ENCODE data around the gene C12orf42. TPM values are rescaled to one million over a fixed set of nuclear protein-coding genes. Genes with fewer than 3 reads are reported as not detected.

Gene C12orf42
- total and polyA plus RNA-seq, 8 donors: 0.11 to 0.20 TPM; not detected in 6

- Histone ChIP-seq H3K4me3 (no peak overlapping the region), H3K36me3 (no peaks in the 10 kb centered on the region), H3K4me1 (no peaks in the 10 kb centered on the region), H3K9me3 (no peaks in the 10 kb centered on the region), H3K27me3 (no peaks in the 10 kb centered on the region), H3K27ac (no peak overlapping the region)
- ATAC-seq: no peak
- TF ChIP-seq CTCF (IDR thresholded peaks at IDR 0.05): no peak
- intact Hi-C loops (cut with DNase I): no loop called here
- no peak for DNase-seq
These were observed 23.9 kb upstream of the C12orf42 start for GRCh38 chr12:103519632-103520031.

GRCh38 chr12:103518899-103519298 lies 23.1 kb upstream of the C12orf42 start:
- no peaks in the 10 kb centered on the region for H3K36me3 ChIP-seq
- H3K4me3 ChIP-seq: no peak overlapping the region
- TF ChIP-seq CTCF (IDR thresholded peaks at IDR 0.05): no peak
- H3K27me3 ChIP-seq: no peaks in the 10 kb centered on the region
- intact Hi-C loops (cut with DNase I): no loop called here
- H3K4me1 ChIP-seq: no peaks in the 10 kb centered on the region
- H3K27ac ChIP-seq: no peak overlapping the region
- DNase-seq: no peak
- no peak for ATAC-seq
- no peaks in the 10 kb centered on the region for H3K9me3 ChIP-seq

- intact Hi-C loops (cut with DNase I): no loop called here
- Histone ChIP-seq H3K27ac (no peak overlapping the region), H3K4me1 (no peaks in the 10 kb centered on the region), H3K9me3 (no peaks in the 10 kb centered on the region), H3K36me3 (no peaks in the 10 kb centered on the region), H3K27me3 (no peaks in the 10 kb centered on the region), H3K4me3 (no peak overlapping the region)
- TF ChIP-seq CTCF (IDR thresholded peaks at IDR 0.05): no peak
- DNase-seq (no peak), ATAC-seq (no peak)
These were observed 21.4 kb upstream of the C12orf42 start for GRCh38 chr12:103517161-103517560.

DNA sequence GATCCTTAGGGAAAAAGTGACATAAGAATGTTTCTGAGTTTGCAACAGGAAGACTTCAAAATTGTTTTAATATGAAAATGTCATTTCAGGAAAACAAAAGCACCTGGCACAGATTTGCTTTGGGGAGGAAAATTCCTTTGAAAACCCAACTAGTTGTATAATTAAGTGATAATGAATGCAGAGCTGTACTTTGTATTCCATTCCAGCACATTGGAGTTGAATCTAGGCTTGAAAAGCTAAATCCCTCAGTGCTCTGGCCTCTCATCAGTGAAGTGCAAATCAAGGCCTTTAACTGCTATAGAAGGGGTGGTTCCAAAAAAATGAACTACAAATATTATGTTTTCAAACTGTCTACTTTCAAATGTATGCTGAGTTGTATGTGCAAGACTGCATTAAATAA lies 19.6 kb upstream of the C12orf42 start:
- no peaks in the 10 kb centered on the region for H3K27me3 ChIP-seq
- DNase-seq: no peak
- no peak for ATAC-seq
- H3K36me3 ChIP-seq: no peaks in the 10 kb centered on the region
- H3K4me1 ChIP-seq: no peaks in the 10 kb centered on the region
- intact Hi-C loops (cut with DNase I): no loop called here
- H3K27ac ChIP-seq: no peak overlapping the region
- no peak overlapping the region for H3K4me3 ChIP-seq
- TF ChIP-seq CTCF (IDR thresholded peaks at IDR 0.05): no peak
- H3K9me3 ChIP-seq: no peaks in the 10 kb centered on the region

DNA sequence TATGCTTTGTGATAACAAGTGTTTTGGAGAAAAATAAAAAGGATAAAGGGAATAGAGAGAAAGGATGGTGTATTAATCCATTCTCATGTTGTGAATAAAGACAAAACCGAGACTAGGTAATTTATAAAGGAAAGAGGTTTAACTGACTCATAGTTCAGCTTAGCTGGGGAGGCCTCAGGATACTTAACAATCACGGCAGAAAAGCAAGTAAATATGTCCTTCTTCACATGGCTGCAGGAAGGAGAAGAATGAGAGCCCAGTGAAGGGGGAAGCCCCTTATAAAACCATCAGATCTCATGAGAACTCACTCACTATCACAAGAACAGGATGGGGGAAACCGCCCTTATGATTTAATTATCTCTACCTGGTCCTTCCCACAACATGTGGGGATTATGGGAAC lies 18.1 kb upstream of the C12orf42 start:
- H3K4me3 ChIP-seq: no peak overlapping the region
- intact Hi-C loops (cut with DNase I): no loop called here
- ATAC-seq: no peak
- no peaks in the 10 kb centered on the region for H3K9me3 ChIP-seq
- H3K27ac ChIP-seq: no peak overlapping the region
- no peaks in the 10 kb centered on the region for H3K27me3 ChIP-seq
- no peak for DNase-seq
- H3K36me3 ChIP-seq: no peaks in the 10 kb centered on the region
- no peaks in the 10 kb centered on the region for H3K4me1 ChIP-seq
- TF ChIP-seq CTCF (IDR thresholded peaks at IDR 0.05): no peak

All from left lung (tissue), 10 donors.